NOMO-1 (cell line): Measurements from ENCODE around the gene BRD1.
"Not testable (repeated sequence)": the region's sequence is repeated elsewhere in the genome, so short reads cannot be mapped to it uniquely, and the experiment has no call there.

Source experiments
- DNase-seq, 2 experiments: peaks; one replicate each; lab custom pipeline; 2025; ENCODE audit not compliant: unreplicated experiment in 2 of 2; lab: John Stamatoyannopoulos, UW

The BRD1 gene

DNA sequence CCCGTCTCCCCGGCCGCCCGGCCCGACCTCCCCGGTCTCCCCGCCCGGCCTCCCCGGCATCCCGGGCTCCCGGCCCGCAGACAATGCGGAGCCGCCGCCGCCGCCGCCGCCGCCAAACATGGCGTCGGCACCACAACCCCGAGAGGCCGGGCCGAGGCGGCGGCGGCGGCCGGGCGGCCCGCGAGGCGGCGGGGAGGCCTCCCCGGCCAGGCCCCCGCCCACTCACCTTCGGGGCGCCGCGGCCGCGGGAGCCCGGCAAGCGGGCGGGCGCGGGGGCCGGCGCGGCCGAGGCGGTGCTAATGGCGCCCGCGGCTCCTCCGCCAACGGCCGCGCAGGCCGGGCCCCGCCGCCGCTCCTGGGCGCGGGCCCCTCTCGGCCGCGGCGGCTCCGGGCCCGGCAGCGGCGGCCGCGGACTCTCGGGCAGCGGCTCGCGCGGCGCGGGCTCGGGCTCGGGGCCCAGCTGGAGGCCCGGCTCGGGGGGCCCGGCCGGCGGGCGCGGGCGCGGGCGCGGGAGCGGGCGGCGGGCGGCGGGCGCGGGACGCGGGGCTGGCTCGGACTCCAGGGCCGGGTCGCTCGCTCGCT lies 311 bp downstream of the BRD1 start:
- no peak for DNase-seq

DNA sequence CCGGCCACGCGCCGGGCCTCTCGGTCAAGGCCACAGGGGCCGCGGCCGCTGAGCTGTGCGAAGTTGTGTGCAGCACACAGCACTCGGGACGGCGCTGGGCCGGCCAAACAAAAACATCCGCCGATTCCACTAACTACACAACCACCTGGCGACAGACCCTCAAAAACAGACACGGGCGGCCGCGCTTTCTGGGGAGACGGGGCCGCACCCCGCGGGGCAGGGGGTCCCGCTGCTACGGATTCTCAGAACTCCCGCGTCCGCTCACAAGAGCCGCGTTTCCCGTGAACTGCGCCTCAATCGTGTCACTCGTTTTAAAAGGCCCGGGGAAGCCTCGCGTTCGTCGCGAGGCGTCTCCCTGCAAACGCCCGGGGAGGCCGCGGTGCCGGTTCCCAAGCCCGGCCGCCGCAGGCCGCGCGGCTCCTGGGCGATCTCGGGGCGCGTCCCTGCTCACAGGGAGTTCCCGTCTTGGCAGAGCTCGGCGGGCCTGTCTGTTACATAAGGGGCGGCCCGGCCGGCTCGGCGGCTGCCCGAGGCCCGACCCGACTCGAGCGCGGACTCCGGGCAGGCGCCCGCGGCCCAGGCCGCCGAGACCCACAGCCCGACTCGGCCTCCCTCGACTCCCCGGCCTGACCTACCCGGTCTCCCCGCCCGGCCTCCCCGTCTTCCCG lies 936 bp downstream of the BRD1 start:
- peak in 1 of 2 experiments; percentile 11 for DNase-seq

DNA sequence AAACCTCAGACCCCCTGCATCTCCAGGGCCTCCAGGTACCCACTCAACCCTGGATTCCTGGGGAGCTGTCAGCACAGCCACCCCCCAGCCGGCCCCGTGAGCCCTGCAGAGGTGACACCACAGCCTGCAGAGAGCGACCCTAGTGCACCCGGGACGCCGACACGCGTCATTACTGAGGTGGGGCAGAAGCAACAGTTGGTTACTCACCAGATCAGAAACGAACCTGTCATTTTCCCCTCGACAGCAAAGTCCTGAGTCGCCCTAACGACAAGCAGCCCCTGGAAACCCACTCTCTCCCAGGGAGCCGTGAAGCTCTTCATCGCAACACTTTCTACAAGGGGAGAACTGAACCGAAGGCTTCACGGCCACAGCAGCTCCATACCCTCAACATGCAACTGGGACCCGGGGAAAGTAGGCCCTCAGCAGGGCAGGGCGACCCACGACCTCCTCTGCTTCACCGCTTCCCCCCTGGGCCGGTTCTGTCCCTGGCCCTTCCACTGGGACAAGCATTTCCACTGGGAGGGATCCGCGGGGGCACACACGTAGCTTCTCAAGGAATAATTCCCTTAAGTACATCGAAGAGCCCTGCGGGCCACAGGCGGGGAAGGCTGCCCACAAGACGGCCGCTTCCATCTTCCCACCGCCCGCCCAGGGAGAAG lies 1.6 kb downstream of the BRD1 start:
- DNase-seq: peak in 1 of 2 experiments; percentile 17

- no peak for DNase-seq
Observed at GRCh38 chr22:49825436-49825835, 2.2 kb downstream of the BRD1 start.

- no peak for DNase-seq
Observed at GRCh38 chr22:49824936-49825335, 2.7 kb downstream of the BRD1 start.

- no peak for DNase-seq
Observed at GRCh38 chr22:49824185-49824925, 3.3 kb downstream of the BRD1 start.

DNA sequence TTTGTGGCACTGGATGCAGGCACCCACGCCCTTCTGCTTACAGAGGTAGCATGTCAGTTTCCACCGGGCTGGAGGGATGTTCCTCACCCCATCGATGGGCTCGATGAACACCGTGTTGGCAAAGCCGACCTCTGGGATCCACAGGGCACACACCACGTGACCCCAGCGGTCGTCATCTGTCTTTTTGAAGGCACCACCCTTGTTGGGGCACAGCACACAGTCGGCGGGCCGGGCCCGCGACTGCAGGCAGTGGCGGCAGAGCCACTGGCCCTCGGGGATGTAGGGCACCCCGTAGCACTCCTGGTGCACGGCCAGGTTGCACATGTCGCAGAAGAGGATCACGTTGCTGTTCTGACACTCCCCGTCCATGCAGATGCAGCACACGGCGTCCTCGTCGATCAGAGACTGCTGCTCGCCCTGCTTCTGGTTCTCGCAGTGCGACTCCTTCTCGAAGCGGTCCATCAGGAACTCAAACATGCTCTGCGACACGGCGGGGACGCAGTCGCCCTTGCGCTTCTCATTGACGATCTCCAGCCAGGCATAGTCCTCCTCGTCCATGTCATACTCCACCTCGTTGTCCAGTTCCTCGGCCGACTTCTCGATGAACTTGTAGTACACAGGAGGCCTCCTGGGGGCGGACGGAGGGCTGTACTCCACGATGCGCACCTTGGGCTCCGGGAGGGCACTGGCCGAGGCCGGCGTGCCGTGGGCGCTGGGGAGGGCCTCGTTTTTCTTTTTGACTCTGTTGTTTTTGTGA lies 4.2 kb downstream of the BRD1 start:
- DNase-seq: no peak

DNA sequence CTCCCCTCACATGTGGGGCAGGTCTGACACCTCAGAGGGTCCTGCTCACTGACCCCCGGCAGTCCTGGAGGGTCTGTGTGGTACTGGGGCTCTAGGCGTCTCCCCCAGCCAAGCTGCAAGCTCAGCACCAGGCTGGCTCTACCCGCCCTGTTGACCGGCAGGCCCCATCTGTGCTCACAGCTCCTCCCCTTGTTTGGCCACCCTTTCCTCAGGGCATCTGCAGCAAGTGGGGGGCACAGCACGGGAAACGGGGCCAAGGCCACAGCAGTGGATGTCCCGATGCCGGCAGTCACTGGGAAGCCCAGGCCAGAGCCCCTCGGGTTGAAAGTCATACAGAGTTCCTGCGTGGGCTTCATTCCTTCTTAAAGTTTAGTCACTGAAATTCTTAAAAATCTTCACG lies 5.9 kb downstream of the BRD1 start:
- not testable (repeated sequence) for DNase-seq

- no peak for DNase-seq
Observed at GRCh38 chr22:49820984-49821383, 6.7 kb downstream of the BRD1 start.

DNA sequence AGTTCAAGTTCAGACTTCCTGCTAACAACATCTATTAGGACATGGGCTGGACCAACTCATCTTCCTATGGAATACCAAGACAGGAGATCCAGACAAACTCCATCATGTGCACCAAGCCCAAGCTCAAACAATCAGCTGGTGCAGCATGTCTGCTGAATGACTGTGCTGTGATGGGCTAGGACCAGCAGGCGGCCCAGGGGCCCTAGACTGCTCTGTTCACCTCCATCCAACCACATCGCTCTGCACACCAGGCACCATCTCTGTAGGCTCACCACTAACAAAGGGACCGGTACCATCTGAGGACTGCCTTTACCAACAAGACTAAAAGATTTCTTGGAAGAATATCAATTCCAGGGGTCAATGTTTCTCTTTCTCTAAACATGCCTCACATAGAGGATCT lies 10.3 kb downstream of the BRD1 start:
- DNase-seq: no peak

DNA sequence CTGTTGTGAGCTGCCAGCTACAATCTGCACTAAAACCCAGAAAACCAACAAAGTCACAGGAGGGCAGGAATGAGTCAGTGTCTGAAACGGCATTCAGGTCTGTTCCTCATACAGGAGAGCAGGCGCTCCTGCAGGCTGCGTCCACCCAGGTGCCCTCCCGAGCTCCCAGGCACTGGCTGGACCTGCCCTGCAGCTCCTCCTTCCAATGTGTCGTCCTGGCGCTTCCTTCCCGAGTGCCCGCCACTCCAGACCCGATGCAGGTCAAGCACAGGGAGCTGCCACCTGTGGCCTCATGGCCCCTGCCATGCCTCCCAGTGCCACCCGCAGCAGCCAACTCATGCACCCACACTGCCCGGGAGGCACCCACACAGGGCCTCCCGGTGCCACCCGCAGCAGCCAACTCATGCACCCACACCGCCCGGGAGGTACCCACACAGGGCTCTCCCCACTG lies 12.0 kb downstream of the BRD1 start:
- DNase-seq: no peak

DNA sequence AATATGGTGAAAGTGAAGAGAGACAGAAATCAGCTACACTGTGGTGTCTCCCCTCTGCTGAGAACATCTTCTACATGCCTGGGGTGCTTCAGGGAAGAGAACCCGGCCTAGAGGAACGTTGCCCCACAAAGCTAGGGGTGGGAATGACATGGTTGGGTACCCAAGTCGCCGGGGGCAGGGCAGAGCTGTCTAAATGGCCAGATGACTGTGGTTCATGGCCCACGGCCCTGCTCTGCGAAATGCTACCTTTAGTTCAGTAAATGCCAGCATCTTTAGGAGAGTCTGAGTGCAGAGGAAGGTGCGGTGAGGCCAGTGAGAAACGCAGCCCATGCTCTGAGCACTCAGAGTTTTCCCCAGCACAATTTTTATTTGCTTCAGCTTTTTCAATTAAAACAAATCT lies 12.8 kb downstream of the BRD1 start:
- no peak for DNase-seq

GRCh38 chr22:49814164-49814686 lies 13.4 kb downstream of the BRD1 start:
- no peak for DNase-seq

GRCh38 chr22:49812838-49813237 lies 14.8 kb downstream of the BRD1 start:
- no peak for DNase-seq

- DNase-seq: no peak
Observed at GRCh38 chr22:49811020-49811791, 16.5 kb downstream of the BRD1 start.

GRCh38 chr22:49810363-49811019 lies 17.2 kb downstream of the BRD1 start:
- no peak for DNase-seq

- no peak for DNase-seq
Observed at GRCh38 chr22:49807780-49808708, 19.6 kb downstream of the BRD1 start.

DNA sequence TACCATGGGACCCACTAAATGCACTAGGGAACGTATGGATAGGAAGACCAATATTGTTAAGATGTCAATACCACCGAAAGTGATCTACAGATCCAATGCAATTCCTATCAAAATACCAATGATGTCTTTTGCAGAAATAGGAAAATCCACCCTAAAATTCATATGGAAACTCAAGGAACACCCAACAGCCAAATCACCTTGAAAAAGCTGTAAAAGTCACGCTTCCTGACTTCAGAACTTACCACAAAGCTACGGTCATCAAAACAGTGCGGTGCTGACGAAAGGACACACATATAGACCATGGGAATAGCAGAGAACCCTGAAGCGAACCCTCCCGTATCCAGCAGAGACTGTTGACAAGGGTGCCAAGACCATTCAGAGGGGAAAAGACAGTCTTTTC lies 20.5 kb downstream of the BRD1 start:
- DNase-seq: no peak
